NCI-H460 (cell line): ENCODE data around the gene PGA5. TPM values are rescaled to one million over a fixed set of nuclear protein-coding genes. Genes with fewer than 3 reads are reported as not detected.
"Not testable (repeated sequence)": the region's sequence is repeated elsewhere in the genome, so short reads cannot be mapped to it uniquely, and the experiment has no call there.

Source experiments
- DNase-seq: peaks from one replicate; pipeline ENCODE4 v3.0.0-alpha.2; 2016; ENCODE audit warnings: low read depth; ENCODE audit errors: extremely low read depth
- polyA plus RNA-seq: library from polyadenylated mRNA; depleted of rRNA; stranded (reverse); fragments of >200 nt; gene quantifications from 2 replicates; pipeline ENCODE4 v1.2.3, GENCODE V29; 2014; cell fraction: nucleus; rRNA removed
- total RNA-seq: library from RNA; depleted of rRNA; stranded (reverse); fragments of >200 nt; shearing (Covaris generic); gene quantifications from 2 replicates; pipeline ENCODE4 v1.2.3, GENCODE V29; 2014; rRNA removed

PGA5 gene
- total RNA-seq, result not detected in 2 replicates
- polyA plus RNA-seq, result not detected in 2 replicates

DNA sequence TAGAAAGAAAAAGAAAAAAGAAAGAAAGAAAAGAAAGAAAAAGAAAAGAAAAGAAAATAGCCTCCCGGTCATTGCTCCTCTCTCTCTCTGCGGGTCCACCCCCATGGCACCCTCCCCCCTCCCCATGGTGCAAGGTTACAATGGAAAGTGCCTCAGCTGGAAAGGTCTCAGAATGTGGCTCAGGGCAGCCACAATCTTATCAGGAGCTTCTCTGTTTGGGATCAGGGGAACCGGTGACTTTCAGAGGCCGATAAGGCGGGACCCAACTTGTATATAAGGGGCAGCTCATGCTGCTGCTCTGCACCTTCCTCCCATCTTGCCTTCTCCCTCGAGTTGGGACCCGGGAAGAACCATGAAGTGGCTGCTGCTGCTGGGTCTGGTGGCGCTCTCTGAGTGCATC is at the start of gene PGA5:
PGA5 (plus strand) TSS at position 301 of the 400 bp plus-strand sequence; CDS start at position 353, 52 bp downstream.
- not testable (repeated sequence) for DNase-seq

DNA sequence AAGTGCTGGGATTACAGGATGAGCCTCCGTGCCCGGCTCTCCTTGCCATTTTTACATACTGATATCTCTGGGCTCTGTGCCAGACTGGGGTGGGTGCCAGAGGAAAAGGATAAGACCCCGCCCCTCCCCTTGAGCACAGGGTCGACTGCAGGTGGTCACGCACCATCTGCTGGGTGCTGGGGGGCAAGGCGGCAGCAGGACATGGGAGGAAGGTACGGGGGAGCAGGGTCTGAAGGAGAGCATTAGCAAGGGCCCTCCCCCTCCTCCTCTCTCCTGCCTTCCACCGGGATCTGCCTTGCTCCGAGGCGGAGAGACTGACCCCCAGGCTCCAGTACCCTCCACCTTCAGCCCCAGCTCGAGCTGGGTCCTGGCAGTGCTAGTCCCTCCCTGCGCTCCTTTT is 47.4 kb upstream of the PGA5 start:
- DNase-seq, result no peak

DNA sequence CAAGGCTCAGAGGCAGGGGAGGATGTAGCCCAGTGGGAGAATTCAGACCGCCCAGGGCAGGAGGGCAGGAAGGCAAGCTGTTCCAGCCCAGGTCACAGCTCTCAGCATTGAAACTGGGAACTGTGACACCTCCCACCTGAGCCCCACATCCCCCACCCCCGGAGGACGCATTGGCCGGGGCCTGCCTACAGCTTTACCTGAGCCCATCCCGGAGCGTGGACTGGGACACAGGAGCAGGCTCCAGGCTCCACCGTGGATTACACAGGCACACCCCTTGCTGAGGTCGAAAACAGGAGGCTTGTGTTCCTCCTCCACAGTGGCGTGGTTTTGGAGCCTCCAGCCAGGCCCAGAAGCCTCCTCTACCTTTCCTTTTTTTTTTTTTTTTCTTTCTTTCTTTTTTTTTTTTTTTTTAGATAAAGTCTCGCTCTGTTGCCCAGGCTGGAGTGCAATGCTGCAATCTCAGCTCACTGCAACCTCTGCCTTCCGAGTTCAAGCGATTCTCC is 46.8 kb upstream of the PGA5 start:
- DNase-seq, result no peak

DNA sequence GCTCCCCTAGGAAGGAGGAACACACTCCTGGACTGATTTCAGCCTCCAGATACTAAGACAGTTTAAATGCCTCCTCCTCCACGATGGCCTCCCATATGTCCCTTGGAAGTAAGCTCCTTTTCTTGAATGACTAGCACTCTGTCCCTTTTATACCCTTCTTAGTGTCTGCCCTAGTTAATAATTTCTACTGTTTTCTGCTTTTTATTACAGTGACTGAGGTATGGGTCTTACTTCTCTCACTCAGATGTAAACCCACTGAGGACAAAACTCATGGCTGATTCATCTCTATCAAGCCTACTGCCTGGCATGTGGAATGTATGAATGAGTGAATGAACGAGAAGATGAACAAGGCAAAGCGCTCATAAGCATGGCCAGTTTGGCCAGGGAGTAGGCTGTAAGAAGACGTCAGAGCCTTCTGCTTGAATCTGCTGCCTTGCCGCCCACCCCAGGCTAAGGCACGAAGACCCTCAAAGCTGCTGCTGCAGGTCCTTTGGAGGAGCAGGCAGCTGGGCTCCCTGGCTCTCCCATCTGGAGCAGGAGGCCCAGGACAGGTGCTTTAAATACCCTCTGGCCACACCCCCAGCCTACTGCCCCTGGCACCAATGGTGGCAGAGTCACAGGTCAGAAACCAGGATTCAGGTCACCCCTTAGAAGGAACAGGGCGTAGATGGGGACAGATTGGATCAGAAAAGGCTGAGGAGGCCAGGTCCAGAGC is 45.8 kb upstream of the PGA5 start:
- no peak for DNase-seq

DNA sequence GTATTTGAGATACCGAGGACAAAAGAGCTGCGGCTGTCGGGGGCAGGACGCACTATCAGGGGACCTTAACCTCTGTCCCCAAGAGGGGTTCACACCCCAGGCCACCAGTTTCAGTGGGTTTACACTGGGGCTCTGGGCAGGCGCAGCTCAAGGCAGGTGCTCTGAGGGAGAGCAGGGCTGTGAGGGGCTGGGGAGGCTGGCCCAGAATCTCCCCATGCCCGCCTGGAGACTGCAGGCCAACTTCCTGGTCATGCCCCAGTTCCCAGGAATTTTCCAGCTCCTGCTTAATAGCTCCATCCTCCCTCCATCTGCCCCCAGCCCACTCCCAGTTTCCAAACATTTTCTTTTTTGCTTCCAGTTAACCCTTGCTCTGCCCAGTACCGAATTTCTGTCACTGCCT is 45.3 kb upstream of the PGA5 start:
- no peak for DNase-seq

DNA sequence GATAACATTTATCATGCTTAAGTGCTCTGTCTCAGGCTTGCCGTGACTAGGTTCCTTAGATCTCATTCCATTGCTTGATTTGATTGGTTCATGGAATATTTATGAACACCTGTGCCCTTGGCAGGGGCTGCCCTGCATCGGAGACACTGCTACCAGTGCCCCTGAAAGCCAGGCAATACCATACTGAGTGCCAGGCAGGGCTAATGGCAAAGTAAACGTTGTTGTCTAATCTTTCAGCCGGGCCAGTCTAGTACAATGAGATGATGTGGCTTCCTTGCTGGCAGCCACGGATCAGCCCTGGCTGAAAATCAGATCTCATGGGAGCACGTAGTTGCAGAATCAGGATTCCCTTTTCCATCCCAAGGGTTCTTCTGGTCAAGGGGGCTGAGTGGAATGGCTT is 42.6 kb upstream of the PGA5 start:
- no peak for DNase-seq

DNA sequence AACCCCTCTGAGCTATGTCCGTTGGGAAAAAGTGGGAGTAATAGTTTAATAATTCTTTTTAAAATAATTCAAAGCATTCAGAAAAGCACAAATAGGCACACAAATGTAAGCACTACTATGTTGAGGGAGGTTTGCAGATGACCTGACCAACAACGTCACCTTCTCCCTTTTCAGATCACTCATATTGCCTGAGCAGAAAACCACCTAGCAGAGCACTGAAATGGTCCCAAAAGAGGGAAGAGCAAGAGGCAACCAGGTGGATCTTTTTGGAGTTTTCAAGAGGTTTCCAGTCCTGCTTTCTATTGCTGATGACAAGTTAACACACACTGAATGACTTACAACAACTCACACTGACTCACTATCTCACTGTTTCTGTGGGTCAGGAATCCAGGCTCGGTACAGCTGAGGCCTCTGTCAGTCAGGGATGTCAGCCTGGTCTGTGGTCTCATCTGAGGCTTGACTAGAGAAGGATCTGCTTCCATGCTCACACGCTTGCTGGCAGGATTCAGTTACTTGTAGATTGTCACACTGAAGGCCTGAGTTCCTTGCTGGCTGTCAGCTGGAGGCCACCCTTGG is 41.9 kb upstream of the PGA5 start:
- no peak for DNase-seq

DNA sequence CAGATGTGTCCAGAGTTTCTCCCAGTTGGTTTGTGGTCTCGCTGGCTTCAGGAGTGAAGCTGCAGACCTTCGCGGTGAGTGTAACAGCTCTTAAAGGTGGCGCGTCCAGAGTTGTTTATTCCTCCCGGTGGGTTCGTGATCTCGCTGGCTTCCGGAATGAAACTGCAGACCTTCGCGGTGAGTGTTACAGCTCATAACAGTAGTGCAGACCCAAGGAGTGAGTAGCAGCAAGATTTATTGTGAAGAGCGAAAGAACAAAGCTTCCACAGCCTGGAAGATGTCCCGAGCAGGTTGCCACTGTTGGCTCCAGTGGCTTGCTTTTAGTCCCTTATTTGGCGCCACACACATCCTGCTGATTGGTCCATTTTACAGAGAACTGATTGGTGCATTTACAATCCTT is 39.5 kb upstream of the PGA5 start:
- no peak for DNase-seq

DNA sequence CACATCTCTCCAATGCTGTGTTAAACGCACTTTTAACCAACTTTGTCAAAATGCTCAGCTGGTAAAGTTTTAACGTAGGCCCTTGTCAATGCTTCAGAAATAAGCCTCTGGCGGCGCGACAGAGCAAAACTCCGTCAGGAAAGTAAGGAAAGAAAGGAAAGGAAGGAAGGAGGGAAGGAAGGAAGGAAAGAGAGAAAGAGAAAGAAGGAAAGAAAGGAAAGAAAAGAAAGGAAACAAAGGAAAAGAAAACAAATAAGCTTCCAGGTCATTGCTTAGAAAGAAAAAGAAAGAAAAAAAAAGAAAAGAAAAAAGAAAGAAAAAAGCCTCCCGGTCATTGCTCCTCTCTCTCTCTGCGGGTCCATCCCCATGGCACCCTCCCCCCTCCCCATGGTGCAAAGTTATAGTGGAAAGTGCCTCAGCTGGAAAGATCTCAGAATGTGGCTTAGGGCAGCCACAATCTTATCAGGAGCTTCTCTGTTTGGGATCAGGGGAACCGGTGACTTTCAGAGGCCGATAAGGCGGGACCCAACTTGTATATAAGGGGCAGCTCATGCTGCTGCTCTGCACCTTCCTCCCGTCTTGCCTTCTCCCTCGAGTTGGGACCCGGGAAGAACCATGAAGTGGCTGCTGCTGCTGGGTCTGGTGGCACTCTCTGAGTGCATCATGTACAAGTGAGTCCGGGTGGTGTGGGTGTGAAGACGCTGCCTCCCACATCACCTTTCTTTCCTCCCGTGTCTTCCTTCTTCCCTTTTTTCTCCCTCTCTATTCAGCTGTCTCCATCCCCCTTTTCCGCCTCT is 37.8 kb upstream of the PGA5 start, which contains the start of gene PGA3:
PGA3 (plus strand) TSS at position 566 of the 797 bp plus-strand sequence; CDS start at position 616, 50 bp downstream.
- not testable (repeated sequence) for DNase-seq

DNA sequence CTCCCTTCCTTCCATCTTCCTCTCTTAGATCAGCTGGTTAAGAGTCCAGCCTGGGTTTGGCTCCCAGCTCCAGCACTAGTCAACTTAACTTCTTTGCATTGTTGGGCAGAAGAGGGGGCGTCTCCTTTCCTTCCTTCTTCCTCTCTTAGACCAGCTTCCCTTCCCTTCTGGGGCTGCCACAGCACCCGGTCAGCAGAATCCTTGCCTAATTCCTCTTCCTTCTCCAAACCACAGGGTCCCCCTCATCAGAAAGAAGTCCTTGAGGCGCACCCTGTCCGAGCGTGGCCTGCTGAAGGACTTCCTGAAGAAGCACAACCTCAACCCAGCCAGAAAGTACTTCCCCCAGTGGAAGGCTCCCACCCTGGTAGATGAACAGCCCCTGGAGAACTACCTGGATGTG is 37.1 kb upstream of the PGA5 start:
- not testable (repeated sequence) for DNase-seq

DNA sequence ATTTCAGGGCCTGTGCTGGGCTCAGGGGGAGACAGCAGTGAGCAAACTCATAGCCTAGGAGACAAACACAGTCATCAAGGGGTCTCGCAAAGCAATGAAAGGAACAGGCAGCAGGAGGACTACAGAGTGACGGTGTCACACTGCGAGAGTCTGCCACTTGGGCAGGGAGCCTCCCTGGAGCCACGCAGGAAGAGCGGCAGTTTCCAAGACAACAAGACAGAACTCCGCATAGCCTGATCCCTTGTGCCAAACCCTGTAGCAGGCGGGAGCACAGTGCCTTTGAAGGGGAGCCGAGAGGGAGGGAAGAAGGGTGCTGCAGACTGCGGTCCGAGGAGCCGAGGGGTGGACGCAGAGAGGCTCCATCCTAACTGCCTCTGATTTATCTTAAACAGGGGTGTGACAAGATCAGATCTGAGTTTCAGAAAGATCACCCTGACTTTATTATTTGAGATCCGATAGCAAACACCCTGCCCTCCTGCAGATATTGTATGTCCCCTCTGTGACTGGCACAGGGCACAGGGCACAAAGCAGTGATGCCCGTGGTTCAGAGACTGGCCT is 36.4 kb upstream of the PGA5 start:
- not testable (repeated sequence) for DNase-seq

DNA sequence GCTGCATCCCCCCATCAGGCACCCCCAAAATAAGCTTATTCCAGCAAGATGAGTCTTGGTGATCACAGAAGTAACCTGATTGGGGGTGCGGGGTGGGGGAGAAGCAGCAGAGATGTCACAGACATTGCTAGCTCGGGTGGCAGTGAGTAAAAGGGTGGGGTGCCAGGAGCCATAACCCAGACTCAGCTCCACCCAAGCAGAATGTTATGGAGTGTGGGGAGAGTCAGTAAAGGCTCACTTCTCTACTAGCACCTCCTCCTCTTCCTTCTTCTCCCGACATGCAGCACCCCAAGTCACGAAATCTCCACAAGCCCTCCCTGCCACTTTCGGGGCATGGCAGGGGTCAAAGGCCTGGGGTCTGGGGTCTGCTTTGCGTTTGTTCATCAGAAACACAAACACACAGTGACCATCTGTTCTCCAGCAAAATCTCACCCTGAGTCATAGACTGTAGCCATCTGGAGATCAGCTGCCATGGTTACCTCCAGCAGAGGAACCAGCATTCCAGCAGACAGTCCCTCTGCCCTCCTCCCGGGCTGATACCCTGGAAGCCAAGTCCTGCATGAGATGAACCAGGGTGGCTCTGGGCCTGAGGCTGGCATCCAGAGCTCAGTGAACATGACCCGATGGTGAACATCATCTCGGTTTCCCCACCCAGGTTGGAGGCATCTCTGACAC is 33.2 kb upstream of the PGA5 start:
- not testable (repeated sequence) for DNase-seq

DNA sequence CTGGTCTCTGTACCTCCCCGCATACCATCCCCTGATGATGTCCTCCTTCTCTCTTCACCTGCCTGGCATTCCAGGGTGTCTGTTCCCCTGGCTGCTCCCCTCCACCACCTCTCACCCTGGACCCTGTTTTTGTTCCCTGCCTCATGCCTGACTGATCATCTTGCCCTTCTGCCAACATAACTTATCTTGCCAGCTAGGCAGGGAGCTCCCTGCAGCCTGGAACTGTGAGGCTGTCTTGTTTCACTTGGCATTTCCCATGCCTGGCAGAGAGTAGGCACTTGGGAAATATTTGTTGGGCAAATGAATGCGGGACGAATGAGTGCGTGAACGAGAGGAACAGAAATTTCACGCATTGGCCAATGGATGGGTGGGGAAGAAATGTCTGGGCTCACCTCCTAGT is 30.3 kb upstream of the PGA5 start:
- DNase-seq, result not testable (repeated sequence)

DNA sequence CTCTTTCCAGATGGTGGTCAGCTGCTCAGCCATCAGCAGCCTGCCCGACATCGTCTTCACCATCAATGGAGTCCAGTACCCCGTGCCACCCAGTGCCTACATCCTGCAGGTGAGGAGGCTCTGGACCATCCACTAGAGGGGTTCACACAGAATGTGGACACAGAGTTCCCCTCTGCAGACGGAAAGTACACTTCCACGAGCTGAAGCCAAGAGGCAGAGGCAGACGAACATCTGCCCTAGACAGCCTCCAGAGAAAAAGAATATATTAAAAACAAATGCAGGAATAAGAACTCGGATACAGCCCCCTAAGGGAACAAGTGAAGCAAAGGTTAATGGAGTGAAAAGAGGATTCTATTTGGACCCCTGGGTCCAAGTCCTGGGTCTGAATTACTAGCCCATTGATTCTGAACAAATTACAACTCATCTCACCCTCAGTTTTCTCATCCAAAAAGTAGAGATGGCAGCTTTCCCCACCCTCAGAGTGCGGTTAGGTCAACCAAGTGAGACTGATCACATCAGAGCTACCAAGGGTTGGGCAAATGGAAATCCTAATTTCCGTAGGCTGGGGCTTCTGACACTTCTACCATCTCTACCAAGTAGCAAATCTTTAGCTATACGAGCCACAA is 29.5 kb upstream of the PGA5 start:
- not testable (repeated sequence) for DNase-seq

DNA sequence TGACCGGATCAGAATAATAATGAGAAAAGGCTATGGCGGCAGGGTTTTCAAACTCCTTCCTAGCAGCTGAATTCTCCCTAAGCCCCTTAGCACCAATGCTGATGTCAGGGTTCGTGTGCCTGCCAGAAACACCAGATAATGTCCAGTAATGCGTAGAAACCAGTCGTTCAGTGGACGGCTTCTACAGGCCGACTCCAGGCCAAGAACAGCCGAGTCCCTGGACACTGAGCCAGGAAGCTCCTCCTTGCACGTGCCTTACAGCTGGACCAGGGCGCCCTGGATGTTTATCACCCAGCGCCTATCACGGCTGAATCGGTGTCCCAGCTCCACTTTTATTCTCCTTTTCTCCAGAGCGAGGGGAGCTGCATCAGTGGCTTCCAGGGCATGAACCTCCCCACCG is 28.8 kb upstream of the PGA5 start:
- not testable (repeated sequence) for DNase-seq

DNA sequence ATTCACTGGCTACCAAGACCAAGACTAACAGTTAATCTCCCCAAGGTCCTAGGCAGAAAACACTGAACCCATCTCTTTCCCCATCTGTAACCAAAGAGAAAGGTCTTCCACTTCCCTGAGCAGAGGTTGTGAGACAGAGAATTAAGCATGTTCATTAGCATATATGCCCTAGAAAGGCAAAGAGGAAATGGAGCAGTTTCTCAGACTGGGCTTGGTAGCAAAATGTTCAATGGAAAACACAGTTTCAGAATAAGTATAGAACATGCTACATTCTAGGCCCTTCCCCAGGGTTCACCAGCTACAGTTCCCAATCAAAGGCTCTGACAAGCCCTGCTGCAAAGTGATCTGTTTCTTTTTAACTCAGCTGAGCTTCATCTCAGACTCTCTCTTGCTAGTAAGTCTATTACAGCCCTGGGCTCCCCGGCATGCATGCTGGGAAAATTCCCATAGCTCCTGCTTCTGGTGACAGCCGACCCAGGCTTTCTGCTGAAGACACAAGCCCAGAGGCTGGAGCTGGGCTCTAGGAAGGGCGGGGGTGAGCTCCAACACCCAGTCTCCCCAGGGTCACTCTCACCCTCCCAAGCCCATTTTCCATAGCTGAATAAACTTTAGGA is 27.2 kb upstream of the PGA5 start:
- not testable (repeated sequence) for DNase-seq

DNA sequence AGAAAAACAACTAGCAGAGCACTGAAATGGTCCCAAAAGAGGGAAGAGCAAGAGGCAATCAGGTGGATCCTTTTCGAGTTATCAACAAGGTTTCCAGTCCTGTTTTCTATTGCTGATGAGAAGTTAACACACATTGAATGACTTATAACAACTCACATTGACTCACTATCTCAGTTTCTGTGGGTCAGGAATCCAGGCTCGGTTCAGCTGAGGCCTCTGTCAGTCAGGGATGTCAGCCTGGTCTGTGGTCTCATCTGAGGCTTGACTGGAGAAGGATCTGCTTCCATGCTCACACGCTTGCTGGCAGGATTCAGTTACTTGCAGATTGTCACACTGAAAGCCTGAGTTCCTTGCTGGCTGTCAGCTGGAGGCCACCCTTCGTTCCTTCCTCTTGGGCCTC is 22.7 kb upstream of the PGA5 start:
- not testable (repeated sequence) for DNase-seq

DNA sequence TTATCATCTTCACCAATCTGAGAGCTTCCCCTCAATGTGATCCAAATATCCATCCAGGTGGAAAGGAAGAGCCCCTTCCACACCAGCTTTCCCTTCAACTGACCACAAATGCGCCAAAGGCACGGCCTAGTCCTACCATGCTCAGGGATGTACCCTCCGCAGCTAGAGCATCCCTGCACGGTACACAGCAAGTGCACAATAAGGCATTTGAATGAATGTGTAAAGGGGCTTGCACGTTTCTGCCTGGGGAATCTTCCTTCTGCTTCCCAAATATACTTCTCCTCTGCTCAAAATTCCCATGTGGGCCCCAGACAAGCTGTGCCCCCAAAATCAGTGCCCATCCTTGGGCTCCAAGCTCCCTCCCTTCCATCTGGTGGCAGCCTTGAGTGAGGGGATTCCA is 22.0 kb upstream of the PGA5 start:
- DNase-seq, result not testable (repeated sequence)

DNA sequence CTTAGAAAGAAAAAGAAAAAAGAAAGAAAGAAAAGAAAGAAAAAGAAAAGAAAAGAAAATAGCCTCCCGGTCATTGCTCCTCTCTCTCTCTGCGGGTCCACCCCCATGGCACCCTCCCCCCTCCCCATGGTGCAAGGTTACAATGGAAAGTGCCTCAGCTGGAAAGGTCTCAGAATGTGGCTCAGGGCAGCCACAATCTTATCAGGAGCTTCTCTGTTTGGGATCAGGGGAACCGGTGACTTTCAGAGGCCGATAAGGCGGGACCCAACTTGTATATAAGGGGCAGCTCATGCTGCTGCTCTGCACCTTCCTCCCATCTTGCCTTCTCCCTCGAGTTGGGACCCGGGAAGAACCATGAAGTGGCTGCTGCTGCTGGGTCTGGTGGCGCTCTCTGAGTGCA is 18.9 kb upstream of the PGA5 start, which contains the start of gene PGA4:
PGA4 (plus strand) TSS at position 301 of the 400 bp plus-strand sequence; CDS start at position 355, 54 bp downstream.
- DNase-seq, result not testable (repeated sequence)
